Inflammatory macrophage (primary cell): Measurements from ENCODE around the gene AGFG2.
"Not testable (repeated sequence)": the region's sequence is repeated elsewhere in the genome, so short reads cannot be mapped to it uniquely, and the experiment has no call there.

Source experiments
- DNase-seq, 2 donors: peaks; one replicate each; pipeline ENCODE4 v3.0.0-alpha.2; 2020 to 2022
- total RNA-seq, 18 experiments: gene quantifications; one replicate each; lab custom pipeline; 2026; ENCODE audit warnings: mixed read lengths in 6 of 18, inconsistent platforms in 2 of 18; lab: John Stamatoyannopoulos, UW

AGFG2 gene
- total RNA-seq: 2.4 to 15.8 (median 9.7) reads per million in 18 experiments

GRCh38 chr7:100538654-100539435, at the start of gene AGFG2:
TSS of gene AGFG2 (plus strand) at chr7:100539203. CDS start at chr7:100539347, 144 bp downstream.
- DNase-seq: peak; percentile 100

- DNase-seq: peak; percentile 24 to 37
These were observed 49.2 kb upstream of the AGFG2 start for GRCh38 chr7:100489824-100490223.

- no peak for DNase-seq
These were observed 48.4 kb upstream of the AGFG2 start for GRCh38 chr7:100490483-100491191.

- no peak for DNase-seq
These were observed 47.8 kb upstream of the AGFG2 start for GRCh38 chr7:100491192-100491578.

- DNase-seq: no peak
These were observed 46.1 kb upstream of the AGFG2 start for GRCh38 chr7:100492738-100493475.

- peak in 1 of 2 donors; percentile 34 for DNase-seq
These were observed 45.3 kb upstream of the AGFG2 start for GRCh38 chr7:100493476-100494264.

- DNase-seq: no peak
These were observed 42.5 kb upstream of the AGFG2 start for GRCh38 chr7:100496509-100496908.

GRCh38 chr7:100500743-100501142, 38.3 kb upstream of the AGFG2 start:
- DNase-seq: not testable (repeated sequence)

GRCh38 chr7:100504031-100504430, 35.0 kb upstream of the AGFG2 start:
- DNase-seq: not testable (repeated sequence)

GRCh38 chr7:100504887-100505611, 34.0 kb upstream of the AGFG2 start:
- no peak for DNase-seq

- DNase-seq: no peak
These were observed 32.6 kb upstream of the AGFG2 start for GRCh38 chr7:100506356-100506923.

- no peak for DNase-seq
These were observed 29.8 kb upstream of the AGFG2 start for GRCh38 chr7:100509231-100509630.

GRCh38 chr7:100510437-100511239, 28.4 kb upstream of the AGFG2 start:
- DNase-seq: no peak

- no peak for DNase-seq
These were observed 25.7 kb upstream of the AGFG2 start for GRCh38 chr7:100513212-100513810.

GRCh38 chr7:100515072-100515532, 23.9 kb upstream of the AGFG2 start:
- peak; percentile 48 to 50 for DNase-seq

- DNase-seq: no peak
These were observed 22.7 kb upstream of the AGFG2 start for GRCh38 chr7:100516135-100516812.

- DNase-seq: no peak
These were observed 21.7 kb upstream of the AGFG2 start for GRCh38 chr7:100517305-100517704.

GRCh38 chr7:100519580-100519979, 19.4 kb upstream of the AGFG2 start:
- no peak for DNase-seq

GRCh38 chr7:100520138-100520537, 18.9 kb upstream of the AGFG2 start:
- no peak for DNase-seq
